ENCODE results near the gene TDRD15.
"Not testable (repeated sequence)": the region's sequence is repeated elsewhere in the genome, so short reads cannot be mapped to it uniquely, and the experiment has no call there.

Gene TDRD15

DNA sequence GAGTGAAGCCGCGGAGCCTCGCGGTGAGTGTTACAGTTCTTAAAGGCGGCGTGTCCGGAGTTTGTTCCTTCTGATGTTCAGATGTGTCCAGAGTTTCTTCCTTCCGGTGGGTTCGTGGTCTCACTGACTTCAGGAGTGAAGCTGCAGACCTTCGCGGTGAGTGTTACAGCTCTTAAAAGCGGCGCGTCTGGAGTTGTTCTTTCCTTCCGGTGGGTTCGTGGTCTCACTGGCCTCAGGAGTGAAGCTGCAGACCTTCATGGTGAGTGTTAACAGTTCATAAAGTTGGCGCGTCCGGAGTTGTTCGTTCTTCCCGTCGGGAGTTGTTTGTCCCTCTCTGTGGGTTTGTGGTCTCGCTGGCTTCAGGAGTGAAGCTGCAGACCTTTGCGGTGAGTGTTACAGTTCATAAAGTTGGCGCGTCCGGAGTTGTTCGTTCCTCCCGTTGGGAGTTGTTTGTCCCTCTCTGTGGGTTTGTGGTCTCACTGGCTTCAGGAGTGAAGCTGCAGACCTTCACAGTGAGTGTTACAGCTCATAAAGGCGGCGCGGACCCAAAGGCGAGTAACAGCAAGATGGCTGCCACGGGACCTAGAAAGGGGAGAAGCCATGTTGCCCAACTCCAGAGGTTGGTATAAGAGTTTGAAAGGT, 22.1 kb upstream of the TDRD15 start:
- not testable (repeated sequence) for H3K9me3 ChIP-seq (ENCODE audit: control insufficient read depth, insufficient read depth, low read length); H3K27me3 ChIP-seq (ENCODE audit: control insufficient read depth, insufficient read depth, low read length); H3K4me3 ChIP-seq (ENCODE audit: low read depth, low read length); H3K36me3 ChIP-seq (ENCODE audit: control insufficient read depth, insufficient read depth, low read length); H3K9ac ChIP-seq (ENCODE audit: low read depth, low read length)
- peaks cover 15% of the 10 kb centered on the region for H3K4me1 ChIP-seq (ENCODE audit: control insufficient read depth, insufficient read depth, low read length)

DNA sequence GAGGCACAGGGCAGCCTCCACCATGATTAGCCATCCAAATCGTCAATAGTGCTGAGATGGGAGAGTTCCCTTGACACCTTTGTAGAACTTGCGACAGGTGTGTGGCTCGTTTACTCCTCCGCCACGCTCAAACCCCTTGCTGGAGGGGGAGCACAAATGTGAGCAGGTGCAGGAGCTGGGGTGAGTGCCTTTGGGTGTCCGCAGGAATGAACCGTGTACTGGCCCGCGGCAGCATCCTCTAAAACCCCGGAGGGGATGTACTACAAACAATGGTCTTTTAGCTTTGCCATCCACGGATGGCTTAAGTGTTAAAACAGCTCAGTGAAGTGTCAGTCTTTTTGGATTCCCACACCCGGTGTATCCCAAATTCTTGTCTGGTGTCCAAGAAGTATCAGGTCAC, 21.4 kb upstream of the TDRD15 start:
- no peak overlapping the region for H3K4me3 ChIP-seq (ENCODE audit: low read depth, low read length)
- no peaks in the 10 kb centered on the region for H3K9me3 ChIP-seq (ENCODE audit: control insufficient read depth, insufficient read depth, low read length)
- no peak overlapping the region for H3K9ac ChIP-seq (ENCODE audit: low read depth, low read length)
- peaks cover 15% of the 10 kb centered on the region for H3K4me1 ChIP-seq (ENCODE audit: control insufficient read depth, insufficient read depth, low read length)
- no peaks in the 10 kb centered on the region for H3K27me3 ChIP-seq (ENCODE audit: control insufficient read depth, insufficient read depth, low read length)
- no peaks in the 10 kb centered on the region for H3K36me3 ChIP-seq (ENCODE audit: control insufficient read depth, insufficient read depth, low read length)

DNA sequence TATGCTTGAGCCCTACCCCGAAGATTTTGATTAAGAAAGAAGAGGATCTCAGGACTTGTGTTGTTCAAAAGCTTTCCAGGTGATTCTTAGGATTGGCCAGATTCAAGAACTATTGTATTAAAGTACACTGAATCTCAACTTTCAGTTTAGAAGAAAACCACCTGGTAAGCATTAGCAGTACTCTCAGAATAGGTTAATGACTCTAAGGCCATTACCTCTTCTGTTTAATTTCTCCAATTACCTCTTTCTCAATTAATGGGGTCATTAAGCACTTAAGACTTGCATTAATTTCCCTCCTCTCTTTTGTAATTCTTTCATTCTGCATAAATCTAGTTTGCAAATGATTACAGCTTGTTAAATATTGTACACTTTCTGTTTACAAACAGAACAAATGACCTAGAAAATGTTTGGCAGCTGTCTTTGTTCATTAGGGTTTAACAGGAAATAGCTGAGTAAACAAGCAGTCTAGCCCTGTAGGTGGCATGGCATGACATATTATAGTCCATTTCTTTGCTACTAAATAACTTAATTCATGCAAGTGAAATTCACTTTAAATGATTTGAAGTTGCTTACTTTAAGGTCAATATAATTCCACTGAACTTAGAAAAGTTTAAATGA, 20.4 kb upstream of the TDRD15 start:
- Histone ChIP-seq H3K9ac (ENCODE audit: low read depth, low read length) (no peak overlapping the region), H3K4me3 (ENCODE audit: low read depth, low read length) (no peak overlapping the region), H3K36me3 (ENCODE audit: control insufficient read depth, insufficient read depth, low read length) (no peaks in the 10 kb centered on the region), H3K27me3 (ENCODE audit: control insufficient read depth, insufficient read depth, low read length) (no peaks in the 10 kb centered on the region), H3K4me1 (ENCODE audit: control insufficient read depth, insufficient read depth, low read length) (peaks cover 11% of the 10 kb centered on the region), H3K9me3 (ENCODE audit: control insufficient read depth, insufficient read depth, low read length) (no peaks in the 10 kb centered on the region)

DNA sequence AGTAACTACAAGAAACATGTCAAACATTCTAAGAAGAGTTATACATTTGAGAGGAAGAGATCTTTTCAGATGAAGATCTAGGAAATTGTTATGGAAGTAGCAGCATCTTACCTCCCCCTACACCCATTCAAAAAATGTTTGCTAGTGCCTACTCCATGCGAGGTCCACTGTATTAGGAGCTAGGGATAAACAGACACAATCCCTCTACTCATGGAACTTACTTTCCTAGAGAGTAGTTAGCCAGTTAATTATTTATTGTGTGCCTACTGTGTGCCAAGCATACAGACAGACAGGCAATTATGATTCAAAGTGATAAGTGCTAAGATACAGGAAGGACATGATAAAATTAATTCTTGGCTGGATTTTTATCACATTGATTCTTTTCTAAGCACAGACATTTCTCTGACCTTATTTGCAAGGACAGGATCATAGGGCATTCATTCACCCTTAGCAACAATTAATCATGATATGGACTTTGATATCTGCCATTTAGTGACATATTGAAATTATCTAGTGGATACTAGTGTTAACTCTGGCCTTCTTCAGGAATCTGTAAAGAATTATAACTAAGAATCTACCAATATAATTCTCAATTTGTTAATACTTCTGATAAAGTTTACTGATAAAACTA, 19.6 kb upstream of the TDRD15 start:
- Histone ChIP-seq H3K4me1 (ENCODE audit: control insufficient read depth, insufficient read depth, low read length) (peaks cover 11% of the 10 kb centered on the region), H3K36me3 (ENCODE audit: control insufficient read depth, insufficient read depth, low read length) (no peaks in the 10 kb centered on the region), H3K4me3 (ENCODE audit: low read depth, low read length) (no peak overlapping the region), H3K9ac (ENCODE audit: low read depth, low read length) (no peak overlapping the region), H3K9me3 (ENCODE audit: control insufficient read depth, insufficient read depth, low read length) (no peaks in the 10 kb centered on the region), H3K27me3 (ENCODE audit: control insufficient read depth, insufficient read depth, low read length) (no peaks in the 10 kb centered on the region)

DNA sequence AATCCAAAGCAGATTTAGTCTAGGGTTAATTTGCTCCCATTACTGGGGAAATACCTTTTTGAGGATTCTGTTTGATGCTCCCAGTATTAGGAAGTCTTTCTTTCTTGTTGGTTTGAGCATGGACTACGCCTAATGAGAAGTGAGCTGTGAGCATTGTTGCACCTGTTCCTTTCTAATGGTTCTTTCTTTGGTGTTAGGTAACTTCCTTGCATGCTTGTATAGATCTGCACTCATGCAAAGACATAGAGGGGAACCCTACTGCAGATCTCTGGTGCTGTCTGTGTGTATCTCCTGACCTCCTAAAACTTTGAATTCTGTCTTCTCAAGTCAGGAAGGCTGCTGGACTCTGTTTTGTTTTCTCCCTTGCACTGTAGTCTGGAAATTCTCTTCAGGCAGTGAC, 12.8 kb upstream of the TDRD15 start:
- Histone ChIP-seq H3K4me3 (ENCODE audit: low read depth, low read length) (no peak overlapping the region), H3K36me3 (ENCODE audit: control insufficient read depth, insufficient read depth, low read length) (no peaks in the 10 kb centered on the region), H3K9me3 (ENCODE audit: control insufficient read depth, insufficient read depth, low read length) (no peaks in the 10 kb centered on the region), H3K27me3 (ENCODE audit: control insufficient read depth, insufficient read depth, low read length) (no peaks in the 10 kb centered on the region), H3K9ac (ENCODE audit: low read depth, low read length) (no peak overlapping the region), H3K4me1 (ENCODE audit: control insufficient read depth, insufficient read depth, low read length) (no peaks in the 10 kb centered on the region)

DNA sequence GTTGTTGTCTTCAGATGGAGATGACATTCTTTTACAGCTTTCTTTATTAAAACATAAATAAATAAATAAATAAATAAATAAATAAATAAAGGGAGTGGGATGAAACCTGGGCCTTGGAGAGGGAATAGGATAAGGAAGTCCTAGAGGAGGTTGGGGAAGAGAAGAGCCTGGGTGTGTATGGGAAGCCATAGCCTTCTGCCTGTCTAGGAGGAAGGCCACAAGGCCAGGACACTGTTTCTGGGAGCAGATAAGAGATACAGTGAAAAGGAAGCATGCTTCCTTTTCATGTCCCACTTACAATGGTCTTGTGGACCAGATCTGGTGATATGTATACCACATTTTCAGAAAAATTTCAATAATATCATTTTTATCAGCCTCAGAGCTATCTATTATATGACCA, 6.1 kb upstream of the TDRD15 start:
- Histone ChIP-seq H3K9me3 (ENCODE audit: control insufficient read depth, insufficient read depth, low read length) (no peaks in the 10 kb centered on the region), H3K36me3 (ENCODE audit: control insufficient read depth, insufficient read depth, low read length) (no peaks in the 10 kb centered on the region), H3K27me3 (ENCODE audit: control insufficient read depth, insufficient read depth, low read length) (no peaks in the 10 kb centered on the region), H3K4me3 (ENCODE audit: low read depth, low read length) (no peak overlapping the region), H3K4me1 (ENCODE audit: control insufficient read depth, insufficient read depth, low read length) (no peaks in the 10 kb centered on the region), H3K9ac (ENCODE audit: low read depth, low read length) (no peak overlapping the region)

DNA sequence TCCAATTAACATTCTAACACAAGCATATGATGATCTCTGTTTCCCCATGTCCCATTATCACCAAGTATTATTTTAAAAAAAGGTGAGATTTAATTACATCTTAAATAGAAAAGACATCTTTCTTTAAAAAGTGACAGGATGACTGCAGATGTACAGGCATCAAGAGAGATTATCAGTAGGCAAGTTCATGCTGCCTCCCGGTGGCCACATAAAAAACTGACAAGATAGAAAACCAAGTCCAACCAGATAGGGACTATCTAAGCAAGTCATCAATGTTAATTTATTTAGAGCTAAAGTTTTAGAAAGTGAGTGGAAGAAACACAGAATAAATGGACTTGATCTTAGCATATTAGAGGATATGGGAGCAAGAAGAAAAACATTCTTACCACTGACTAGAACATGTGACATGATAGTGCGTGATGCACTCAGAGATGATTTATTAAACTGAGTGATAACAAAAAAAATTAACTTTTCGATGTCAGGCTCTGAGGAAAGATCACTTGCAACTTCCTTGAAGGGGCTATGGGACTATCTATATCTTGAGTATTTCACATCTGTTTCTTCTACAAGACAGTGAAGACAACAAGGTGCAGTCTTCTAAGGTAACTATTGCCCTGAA, 5.4 kb upstream of the TDRD15 start:
- Histone ChIP-seq H3K36me3 (ENCODE audit: control insufficient read depth, insufficient read depth, low read length) (no peaks in the 10 kb centered on the region), H3K4me1 (ENCODE audit: control insufficient read depth, insufficient read depth, low read length) (no peaks in the 10 kb centered on the region), H3K9me3 (ENCODE audit: control insufficient read depth, insufficient read depth, low read length) (no peaks in the 10 kb centered on the region), H3K9ac (ENCODE audit: low read depth, low read length) (no peak overlapping the region), H3K4me3 (ENCODE audit: low read depth, low read length) (no peak overlapping the region), H3K27me3 (ENCODE audit: control insufficient read depth, insufficient read depth, low read length) (no peaks in the 10 kb centered on the region)

DNA sequence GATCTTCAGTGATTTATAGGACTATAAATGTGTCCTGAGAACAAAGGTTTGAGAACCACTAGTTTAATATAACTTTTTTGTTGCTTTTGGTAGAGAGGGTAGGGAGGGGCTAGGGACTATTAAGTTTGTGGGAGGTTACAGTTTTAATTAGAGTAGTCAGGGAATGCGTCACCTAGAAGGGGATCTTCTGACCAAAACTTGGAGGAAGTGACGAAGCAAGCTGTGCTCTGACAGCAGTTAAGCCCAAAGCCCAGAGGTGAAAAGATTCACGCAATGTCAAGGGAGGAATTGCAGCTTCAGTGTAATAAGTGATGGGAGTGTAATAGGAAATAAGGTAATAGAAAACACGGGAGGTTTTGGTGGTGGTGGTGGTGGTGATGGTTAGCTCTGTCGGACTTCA, 8.1 kb downstream of the TDRD15 start:
- Histone ChIP-seq H3K9ac (ENCODE audit: low read depth, low read length) (no peak overlapping the region), H3K4me1 (ENCODE audit: control insufficient read depth, insufficient read depth, low read length) (no peaks in the 10 kb centered on the region), H3K9me3 (ENCODE audit: control insufficient read depth, insufficient read depth, low read length) (no peaks in the 10 kb centered on the region), H3K4me3 (ENCODE audit: low read depth, low read length) (no peak overlapping the region), H3K36me3 (ENCODE audit: control insufficient read depth, insufficient read depth, low read length) (no peaks in the 10 kb centered on the region), H3K27me3 (ENCODE audit: control insufficient read depth, insufficient read depth, low read length) (no peaks in the 10 kb centered on the region)

DNA sequence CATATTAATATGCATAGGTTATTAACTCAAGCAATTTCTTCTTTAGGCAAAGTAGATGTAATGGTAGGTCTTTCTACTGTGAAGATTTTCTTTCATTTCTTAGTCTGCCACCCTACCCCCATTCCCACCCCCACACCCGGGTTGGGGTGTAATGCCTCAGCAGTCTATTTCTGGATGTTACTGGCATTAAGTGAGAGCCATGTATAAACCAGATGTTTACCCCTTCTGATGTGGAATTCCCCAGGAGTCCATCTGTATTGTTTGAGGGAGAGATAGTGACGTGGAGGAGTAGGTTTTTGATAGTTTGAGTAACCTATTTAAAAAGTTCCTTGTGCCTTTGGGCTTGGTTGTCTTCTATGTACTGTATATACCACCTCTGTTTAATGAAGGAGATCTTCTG, 11.8 kb downstream of the TDRD15 start:
- H3K4me3 ChIP-seq (ENCODE audit: low read depth, low read length): no peak overlapping the region
- H3K9ac ChIP-seq (ENCODE audit: low read depth, low read length): no peak overlapping the region
- H3K36me3 ChIP-seq (ENCODE audit: control insufficient read depth, insufficient read depth, low read length): no peaks in the 10 kb centered on the region
- no peaks in the 10 kb centered on the region for H3K9me3 ChIP-seq (ENCODE audit: control insufficient read depth, insufficient read depth, low read length)
- no peaks in the 10 kb centered on the region for H3K27me3 ChIP-seq (ENCODE audit: control insufficient read depth, insufficient read depth, low read length)
- no peaks in the 10 kb centered on the region for H3K4me1 ChIP-seq (ENCODE audit: control insufficient read depth, insufficient read depth, low read length)

DNA sequence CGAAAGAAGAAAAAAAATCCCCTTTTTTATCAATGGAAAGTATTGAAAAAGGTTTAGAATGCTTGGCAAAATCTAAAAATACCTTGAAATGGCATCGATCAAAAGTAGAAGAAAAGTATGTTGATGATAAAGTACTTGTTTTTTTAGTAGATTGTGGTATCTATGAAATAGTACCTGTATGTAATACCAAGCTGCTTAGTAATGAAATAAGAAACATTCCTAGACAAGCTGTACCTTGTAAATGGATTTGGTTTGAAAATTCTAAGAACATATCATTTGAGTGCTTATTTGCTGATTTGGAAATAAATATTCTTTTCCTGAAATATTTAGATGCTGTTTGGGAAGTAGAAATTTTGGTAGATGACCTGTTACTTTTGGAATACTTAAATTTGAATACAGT, 18.4 kb downstream of the TDRD15 start:
- Histone ChIP-seq H3K36me3 (ENCODE audit: control insufficient read depth, insufficient read depth, low read length) (no peaks in the 10 kb centered on the region), H3K4me3 (ENCODE audit: low read depth, low read length) (no peak overlapping the region), H3K9me3 (ENCODE audit: control insufficient read depth, insufficient read depth, low read length) (no peaks in the 10 kb centered on the region), H3K9ac (ENCODE audit: low read depth, low read length) (no peak overlapping the region), H3K4me1 (ENCODE audit: control insufficient read depth, insufficient read depth, low read length) (no peaks in the 10 kb centered on the region), H3K27me3 (ENCODE audit: control insufficient read depth, insufficient read depth, low read length) (no peaks in the 10 kb centered on the region)

DNA sequence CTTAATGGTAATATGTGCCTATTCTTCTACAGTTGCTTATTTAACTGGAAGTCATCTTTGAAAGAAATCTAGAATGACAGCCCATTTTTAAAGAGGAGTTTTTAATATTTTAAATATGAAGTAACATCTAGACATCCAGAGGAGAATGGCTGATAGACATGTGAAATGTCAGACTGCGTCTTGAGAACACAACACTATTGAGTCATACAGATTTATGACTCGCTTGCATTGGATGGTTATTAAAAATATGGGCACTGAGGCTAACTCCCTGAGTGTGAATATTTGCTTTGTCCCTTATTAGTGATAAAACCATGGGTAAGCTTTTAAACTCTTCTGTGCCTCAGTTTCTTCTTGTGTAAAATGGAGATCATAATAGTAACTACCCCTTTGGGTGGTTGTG, 22.9 kb downstream of the TDRD15 start:
- H3K9me3 ChIP-seq (ENCODE audit: control insufficient read depth, insufficient read depth, low read length): no peaks in the 10 kb centered on the region
- H3K27me3 ChIP-seq (ENCODE audit: control insufficient read depth, insufficient read depth, low read length): no peaks in the 10 kb centered on the region
- no peak overlapping the region for H3K9ac ChIP-seq (ENCODE audit: low read depth, low read length)
- H3K4me1 ChIP-seq (ENCODE audit: control insufficient read depth, insufficient read depth, low read length): no peaks in the 10 kb centered on the region
- H3K4me3 ChIP-seq (ENCODE audit: low read depth, low read length): no peak overlapping the region
- no peaks in the 10 kb centered on the region for H3K36me3 ChIP-seq (ENCODE audit: control insufficient read depth, insufficient read depth, low read length)

DNA sequence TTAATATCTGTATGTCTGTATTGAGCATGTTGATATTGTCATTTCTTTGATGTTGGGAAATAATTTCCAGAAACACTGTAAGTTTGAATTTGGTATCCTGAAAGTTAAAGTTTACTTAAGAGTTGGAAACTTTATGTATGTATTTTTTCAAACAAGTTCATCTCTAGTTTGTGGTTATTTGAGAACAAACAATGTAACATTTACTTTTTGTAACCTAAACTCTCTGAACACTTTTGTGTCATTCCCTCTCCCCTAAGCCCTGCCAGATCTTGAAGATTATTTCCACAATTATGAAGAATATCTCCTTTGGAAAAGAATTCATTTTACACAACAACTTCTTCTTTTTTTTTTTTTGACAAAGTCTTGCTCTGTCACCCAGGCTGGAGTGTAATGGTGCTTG, 24.9 kb downstream of the TDRD15 start:
- Histone ChIP-seq H3K9me3 (ENCODE audit: control insufficient read depth, insufficient read depth, low read length) (no peaks in the 10 kb centered on the region), H3K4me1 (ENCODE audit: control insufficient read depth, insufficient read depth, low read length) (no peaks in the 10 kb centered on the region), H3K9ac (ENCODE audit: low read depth, low read length) (no peak overlapping the region), H3K27me3 (ENCODE audit: control insufficient read depth, insufficient read depth, low read length) (no peaks in the 10 kb centered on the region), H3K4me3 (ENCODE audit: low read depth, low read length) (no peak overlapping the region), H3K36me3 (ENCODE audit: control insufficient read depth, insufficient read depth, low read length) (no peaks in the 10 kb centered on the region)
